Smooth muscle cell (in vitro differentiated cells): Measurements from ENCODE around the gene GLTPD2. TPM values are rescaled to one million over a fixed set of nuclear protein-coding genes. Genes with fewer than 3 reads are reported as not detected.

Experiments
- DNase-seq: peaks from one replicate; lab custom pipeline; 2025; ENCODE audit not compliant: unreplicated experiment; lab: John Stamatoyannopoulos, UW
- H2AFZ ChIP-seq: fragments of 200-600 bp; sonication (generic); 2 replicates; pipeline ENCODE4 v1.6.0; 2016; ENCODE audit warnings: antibody characterized with exemption, low read depth, mild to moderate bottlenecking
- H3F3A ChIP-seq: fragments of 200-600 bp; sonication (generic); 2 replicates; pipeline ENCODE4 v1.6.0; 2017; ENCODE audit warnings: antibody characterized with exemption, low read depth
- H3K27ac ChIP-seq: fragments of 200-600 bp; sonication (generic); 2 replicates; pipeline ENCODE4 v1.5.1; 2016; ENCODE audit warnings: low read depth, mild to moderate bottlenecking
- H3K27me3 ChIP-seq: fragments of 200-600 bp; sonication (generic); 2 replicates; pipeline ENCODE4 v1.6.1; 2016; ENCODE audit warnings: low read depth, mild to moderate bottlenecking
- H3K36me3 ChIP-seq: fragments of 200-600 bp; sonication (generic); 2 replicates; pipeline ENCODE4 v1.5.1; 2016; ENCODE audit warnings: low read depth
- H3K4me1 ChIP-seq: fragments of 200-600 bp; sonication (generic); 2 replicates; pipeline ENCODE4 v1.5.1; 2016; ENCODE audit warnings: low read depth
- H3K4me2 ChIP-seq: fragments of 200-600 bp; sonication (generic); 2 replicates; pipeline ENCODE4 v1.6.0; 2016; ENCODE audit warnings: mild to moderate bottlenecking
- H3K4me3 ChIP-seq: fragments of 200-600 bp; sonication (generic); 2 replicates; pipeline ENCODE4 v1.5.1; 2016; ENCODE audit warnings: mild to moderate bottlenecking
- H3K79me2 ChIP-seq: fragments of 200-600 bp; sonication (generic); 2 replicates; pipeline ENCODE4 v1.6.0; 2016; ENCODE audit warnings: low read depth, mild to moderate bottlenecking
- H3K9ac ChIP-seq: fragments of 200-600 bp; sonication (generic); 2 replicates; pipeline ENCODE4 v1.6.0; 2016; ENCODE audit warnings: low read depth
- H3K9me3 ChIP-seq: fragments of 200-600 bp; sonication (generic); replicated peaks from 2 replicates; pipeline ENCODE4 v1.5.1; 2016; ENCODE audit warnings: low read depth
- H4K20me1 ChIP-seq: fragments of 200-600 bp; sonication (generic); 2 replicates; pipeline ENCODE4 v1.6.0; 2016; ENCODE audit warnings: low read depth
- WGBS: methylation state at CpG from one replicate; pipeline ENCODE4 v1.1.7; 2016; ENCODE audit warnings: low lambda C conversion rate; 5-methylcytosine and 5-hydroxymethylcytosine counted together
- polyA plus RNA-seq: library from polyadenylated mRNA; unstranded; fragments of >200 nt; fragmentation: Nextera tagmentation; extraction: Ambion mirVana; gene quantifications from 2 replicates; pipeline ENCODE4 v1.2.1, GENCODE V29; 2016
- total RNA-seq: library from RNA; depleted of rRNA; stranded (reverse); fragments of >200 nt; gene quantifications from 2 replicates; pipeline ENCODE4 v1.2.3, GENCODE V29; 2014
- TF ChIP-seq, protein P1 (sequence below): fragments of 200-600 bp; sonication (generic); IDR thresholded peaks from 2 replicates; pipeline ENCODE4 v1.5.1; 2017; ENCODE audit warnings: borderline replicate concordance, mild to moderate bottlenecking, antibody characterized with exemption; ENCODE audit not compliant: insufficient read depth, poor library complexity, severe bottlenecking

The GLTPD2 gene
- total and polyA plus RNA-seq, 2 experiments from 2014 or later, result 0.89 TPM; not detected in 1

DNA sequence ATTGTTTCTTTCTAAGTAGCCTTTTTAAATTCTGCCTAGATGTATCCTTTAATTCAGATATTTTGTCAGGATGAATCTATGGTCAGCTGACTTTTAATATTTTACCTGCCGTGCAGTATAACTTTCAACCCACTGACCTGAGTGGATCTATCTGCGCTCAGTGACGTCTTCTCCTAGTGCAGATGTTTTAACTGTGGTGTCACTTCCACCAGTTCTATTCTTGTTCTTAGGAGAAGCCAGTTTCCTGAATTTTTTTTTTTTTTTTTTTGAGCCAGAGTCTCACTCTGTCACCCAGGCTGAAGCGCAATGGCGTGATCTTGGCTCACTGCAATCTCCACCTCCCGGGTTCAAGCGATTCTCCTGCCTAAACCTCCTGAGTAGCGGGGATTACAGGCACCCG lies 22.0 kb upstream of the GLTPD2 start:
- WGBS, result 95% methylated on average over 9 of the region's 9 CpGs

DNA sequence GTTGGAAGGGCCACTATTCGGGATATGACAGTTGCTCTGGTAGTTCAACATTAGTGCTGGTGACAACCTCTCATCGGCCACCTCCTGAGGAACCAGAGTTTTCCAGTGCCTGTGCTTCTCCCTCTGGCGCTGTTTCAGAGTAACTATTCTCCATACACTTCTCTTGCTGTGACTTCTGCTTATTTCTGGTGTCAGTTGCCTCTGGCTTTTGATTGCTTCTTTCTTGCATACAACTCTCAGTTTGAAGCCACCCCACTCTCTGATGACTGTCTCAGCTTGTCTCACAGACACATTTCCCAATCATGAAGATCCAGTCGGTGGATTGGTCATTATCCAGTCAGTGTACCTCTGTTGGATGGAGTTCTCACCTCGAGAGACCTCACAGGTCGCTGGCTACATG lies 20.5 kb upstream of the GLTPD2 start:
- 82% methylated on average over 6 of the region's 6 CpGs for WGBS
- H3K36me3 ChIP-seq, result no peaks in the 10 kb centered on the region

More for the DNA sequence above, 22.0 kb upstream of the GLTPD2 start:
- Histone ChIP-seq H2AFZ (no peak overlapping the region), H3F3A (no peaks in the 10 kb centered on the region), H3K36me3 (no peaks in the 10 kb centered on the region), H3K9ac (no peak overlapping the region), H4K20me1 (no peaks in the 10 kb centered on the region), H3K4me1 (no peaks in the 10 kb centered on the region), H3K4me2 (no peak overlapping the region), H3K79me2 (no peaks in the 10 kb centered on the region), H3K4me3 (no peak overlapping the region), H3K9me3 (no peaks in the 10 kb centered on the region), H3K27me3 (no peaks in the 10 kb centered on the region), H3K27ac (no peak overlapping the region)
- TF ChIP-seq, protein P1, sequence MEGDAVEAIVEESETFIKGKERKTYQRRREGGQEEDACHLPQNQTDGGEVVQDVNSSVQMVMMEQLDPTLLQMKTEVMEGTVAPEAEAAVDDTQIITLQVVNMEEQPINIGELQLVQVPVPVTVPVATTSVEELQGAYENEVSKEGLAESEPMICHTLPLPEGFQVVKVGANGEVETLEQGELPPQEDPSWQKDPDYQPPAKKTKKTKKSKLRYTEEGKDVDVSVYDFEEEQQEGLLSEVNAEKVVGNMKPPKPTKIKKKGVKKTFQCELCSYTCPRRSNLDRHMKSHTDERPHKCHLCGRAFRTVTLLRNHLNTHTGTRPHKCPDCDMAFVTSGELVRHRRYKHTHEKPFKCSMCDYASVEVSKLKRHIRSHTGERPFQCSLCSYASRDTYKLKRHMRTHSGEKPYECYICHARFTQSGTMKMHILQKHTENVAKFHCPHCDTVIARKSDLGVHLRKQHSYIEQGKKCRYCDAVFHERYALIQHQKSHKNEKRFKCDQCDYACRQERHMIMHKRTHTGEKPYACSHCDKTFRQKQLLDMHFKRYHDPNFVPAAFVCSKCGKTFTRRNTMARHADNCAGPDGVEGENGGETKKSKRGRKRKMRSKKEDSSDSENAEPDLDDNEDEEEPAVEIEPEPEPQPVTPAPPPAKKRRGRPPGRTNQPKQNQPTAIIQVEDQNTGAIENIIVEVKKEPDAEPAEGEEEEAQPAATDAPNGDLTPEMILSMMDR, result no peak
- no peak for DNase-seq

DNA sequence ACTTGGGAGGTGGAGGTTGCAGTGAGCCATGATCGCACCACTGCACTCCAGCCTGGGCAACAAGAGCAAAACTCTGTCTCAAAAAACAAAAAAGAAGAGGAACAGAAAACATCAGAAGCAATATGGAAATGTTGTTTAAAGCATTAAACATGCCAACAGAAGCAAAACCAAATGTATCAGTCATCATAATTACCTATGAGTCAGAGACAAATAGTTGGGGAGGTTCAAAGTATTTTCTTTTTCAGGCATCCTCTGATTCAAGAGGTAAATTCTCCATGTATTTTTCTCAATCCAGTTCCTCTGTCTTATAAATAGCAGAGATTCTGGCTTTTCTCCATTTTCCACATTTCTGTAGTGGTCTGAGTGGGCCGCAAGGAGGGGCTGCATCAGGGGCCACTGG lies 19.1 kb upstream of the GLTPD2 start:
- H3K27me3 ChIP-seq, result peaks cover 8% of the 10 kb centered on the region
- no peak overlapping the region for H2AFZ ChIP-seq
- H3K9ac ChIP-seq, result no peak overlapping the region
- H3K27ac ChIP-seq, result no peak overlapping the region
- TF ChIP-seq, protein P1, result no peak
- no peak overlapping the region for H3K4me2 ChIP-seq
- 88% methylated on average over 2 of the region's 2 CpGs for WGBS
- no peaks in the 10 kb centered on the region for H3K9me3 ChIP-seq
- DNase-seq, result no peak
- no peaks in the 10 kb centered on the region for H3K36me3 ChIP-seq
- no peak overlapping the region for H3K4me3 ChIP-seq
- no peaks in the 10 kb centered on the region for H4K20me1 ChIP-seq
- no peaks in the 10 kb centered on the region for H3F3A ChIP-seq
- H3K79me2 ChIP-seq, result no peaks in the 10 kb centered on the region
- H3K4me1 ChIP-seq, result no peaks in the 10 kb centered on the region

More for the DNA sequence above, 20.5 kb upstream of the GLTPD2 start:
- Histone ChIP-seq H3F3A (no peaks in the 10 kb centered on the region), H3K9me3 (no peaks in the 10 kb centered on the region), H4K20me1 (no peaks in the 10 kb centered on the region), H3K4me1 (no peaks in the 10 kb centered on the region), H2AFZ (no peak overlapping the region), H3K79me2 (no peaks in the 10 kb centered on the region), H3K4me3 (no peak overlapping the region), H3K27ac (no peak overlapping the region), H3K4me2 (no peak overlapping the region), H3K9ac (no peak overlapping the region), H3K27me3 (peaks cover 4% of the 10 kb centered on the region)
- DNase-seq, result no peak
- TF ChIP-seq, protein P1, result no peak

DNA sequence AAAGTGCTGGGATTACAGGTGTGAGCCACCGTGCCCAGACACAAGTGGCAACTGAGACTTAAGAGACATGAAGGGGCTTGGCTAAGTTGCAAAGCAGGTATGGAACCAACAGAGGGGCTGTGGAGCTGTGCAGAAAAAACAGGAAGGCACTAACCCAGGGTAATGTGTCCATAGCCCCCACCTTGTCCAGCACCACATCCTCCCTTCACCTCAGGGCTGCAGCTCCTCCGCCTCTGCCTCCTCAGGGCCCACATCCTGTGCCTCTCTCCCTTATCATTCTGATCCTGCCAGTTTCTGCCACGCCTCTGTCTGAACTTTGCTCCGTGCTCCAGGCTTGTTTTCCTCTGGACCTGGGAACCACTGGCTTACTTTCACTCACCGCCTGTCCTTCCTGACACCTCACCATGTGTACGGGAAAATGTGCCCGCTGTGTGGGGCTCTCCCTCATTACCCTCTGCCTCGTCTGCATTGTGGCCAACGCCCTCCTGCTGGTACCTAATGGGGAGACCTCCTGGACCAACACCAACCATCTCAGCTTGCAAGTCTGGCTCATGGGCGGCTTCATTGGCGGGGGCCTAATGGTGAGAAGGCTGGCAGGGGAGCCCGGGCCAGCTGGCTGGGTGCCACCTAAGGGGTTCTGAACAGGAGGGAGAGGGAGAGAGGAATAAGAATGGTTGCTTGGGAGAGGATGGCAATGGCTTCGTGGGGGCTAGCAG lies 17.1 kb upstream of the GLTPD2 start, which contains the start of gene TM4SF5:
TSS of gene TM4SF5 (plus strand) at position 368 of the 716 bp plus-strand sequence. CDS start at position 405, 37 bp downstream.
- 83% methylated on average over 13 of the region's 13 CpGs for WGBS
- Histone ChIP-seq H3K4me3 (no peak within 1 kb of the TSS), H3K4me1 (no peaks in the 10 kb centered on the region), H3K79me2 (no peaks in the 10 kb centered on the region), H4K20me1 (no peaks in the 10 kb centered on the region), H3F3A (no peaks in the 10 kb centered on the region), H3K4me2 (no peak within 1 kb of the TSS), H3K9me3 (no peaks in the 10 kb centered on the region), H3K27me3 (peaks cover 8% of the 10 kb centered on the region), H3K27ac (no peak within 1 kb of the TSS), H3K36me3 (no peaks in the 10 kb centered on the region), H3K9ac (no peak within 1 kb of the TSS), H2AFZ (no peak within 1 kb of the TSS)
- no peak for DNase-seq
- TF ChIP-seq, protein P1, result no peak
